GM19395 (cell line): ENCODE measurements around the gene FOXO1.

ENCODE experiments used
- ATAC-seq: cut with Tn5 transposase; IDR thresholded peaks from one replicate; pipeline ENCODE4 v1.9.1; 2021; ENCODE audit warnings: mild to moderate bottlenecking, moderate library complexity; ENCODE audit not compliant: unreplicated experiment

FOXO1 gene

GRCh38 chr13:40611004-40611403 is 55.4 kb downstream of the FOXO1 start:
- no peak for ATAC-seq

- no peak for ATAC-seq
Measured at GRCh38 chr13:40609972-40610726, 56.3 kb downstream of the FOXO1 start.

- ATAC-seq, result no peak
Measured at GRCh38 chr13:40608308-40608707, 58.1 kb downstream of the FOXO1 start.

- no peak for ATAC-seq
Measured at GRCh38 chr13:40605573-40605972, 60.9 kb downstream of the FOXO1 start.

- ATAC-seq, result no peak
Measured at GRCh38 chr13:40604135-40604534, 62.3 kb downstream of the FOXO1 start.

- ATAC-seq, result no peak
Measured at GRCh38 chr13:40600149-40600751, 66.2 kb downstream of the FOXO1 start.

- no peak for ATAC-seq
Measured at GRCh38 chr13:40599747-40600146, 66.7 kb downstream of the FOXO1 start.

- ATAC-seq, result no peak
Measured at GRCh38 chr13:40599124-40599523, 67.3 kb downstream of the FOXO1 start.

GRCh38 chr13:40598569-40598968 is 67.9 kb downstream of the FOXO1 start:
- no peak for ATAC-seq

- no peak for ATAC-seq
Measured at GRCh38 chr13:40597735-40598365, 68.6 kb downstream of the FOXO1 start.

- no peak for ATAC-seq
Measured at GRCh38 chr13:40596484-40596883, 70.0 kb downstream of the FOXO1 start.

- no peak for ATAC-seq
Measured at GRCh38 chr13:40595693-40596092, 70.7 kb downstream of the FOXO1 start.

GRCh38 chr13:40592035-40592434 is 74.4 kb downstream of the FOXO1 start:
- no peak for ATAC-seq

- ATAC-seq, result no peak
Measured at GRCh38 chr13:40591091-40591490, 75.3 kb downstream of the FOXO1 start.

GRCh38 chr13:40590112-40590862 is 76.2 kb downstream of the FOXO1 start:
- no peak for ATAC-seq

GRCh38 chr13:40589285-40590109 is 76.9 kb downstream of the FOXO1 start:
- peak; percentile 85 for ATAC-seq

GRCh38 chr13:40588101-40588500 is 78.3 kb downstream of the FOXO1 start:
- no peak for ATAC-seq

GRCh38 chr13:40586886-40587565 is 79.4 kb downstream of the FOXO1 start:
- no peak for ATAC-seq

GRCh38 chr13:40585911-40586471 is 80.5 kb downstream of the FOXO1 start:
- ATAC-seq, result no peak

- ATAC-seq, result no peak
Measured at GRCh38 chr13:40583738-40584137, 82.7 kb downstream of the FOXO1 start.
